OCI-LY3 (cell line): Measurements from ENCODE around the gene KCNH6.

Experiments
- H2AFZ ChIP-seq: fragments of 200-600, 300-600 bp; shearing (Covaris generic); 2 replicates; pipeline ENCODE4 v1.6.0; 2014; ENCODE audit warnings: antibody characterized with exemption, low read depth, low read length
- H3K27ac ChIP-seq: fragments of 200-600, 300-600 bp; sonication (generic); 2 replicates; pipeline ENCODE4 v1.5.1; 2014; ENCODE audit warnings: mild to moderate bottlenecking, low read length, moderate library complexity, mixed read lengths
- H3K27me3 ChIP-seq: fragments of 200-600, 300-600 bp; sonication (generic); 2 replicates; pipeline ENCODE4 v1.6.1; 2014; ENCODE audit warnings: low read depth, low read length, mixed read lengths
- H3K36me3 ChIP-seq: fragments of 200-600, 300-600 bp; sonication (generic); replicated peaks from 2 replicates; pipeline ENCODE3; 2014; ENCODE audit warnings: low read depth, low read length, mixed read lengths
- H3K4me1 ChIP-seq: fragments of 300-600, 200-600 bp; sonication (generic); 2 replicates; pipeline ENCODE4 v1.6.1; 2014; ENCODE audit warnings: low read length, mixed read lengths
- H3K4me2 ChIP-seq: fragments of 200-600, 300-600 bp; sonication (generic); 2 replicates; pipeline ENCODE4 v1.6.1; 2014; ENCODE audit warnings: low read length, mixed read lengths
- H3K4me3 ChIP-seq: fragments of 300-600, 200-600 bp; sonication (generic); 2 replicates; pipeline ENCODE4 v1.5.1; 2014; ENCODE audit warnings: antibody characterized with exemption, mild to moderate bottlenecking, low read length, moderate library complexity
- H3K79me2 ChIP-seq: fragments of 300-600, 200-600 bp; shearing (Covaris generic); 2 replicates; pipeline ENCODE4 v1.6.1; 2014; ENCODE audit warnings: mild to moderate bottlenecking, low read length, mixed read lengths
- H3K9ac ChIP-seq: fragments of 300-600, 200-600 bp; shearing (Covaris generic); 2 replicates; pipeline ENCODE4 v1.6.0; 2014; ENCODE audit warnings: mild to moderate bottlenecking, low read length, moderate library complexity
- H3K9me3 ChIP-seq: fragments of 200-600, 300-600 bp; shearing (Covaris generic); 2 replicates; pipeline ENCODE4 v1.6.1; 2014; ENCODE audit warnings: low read length, mixed read lengths; ENCODE audit not compliant: insufficient read depth
- H4K20me1 ChIP-seq: fragments of 200-600, 300-600 bp; sonication (generic); 2 replicates; pipeline ENCODE4 v1.6.1; 2016; ENCODE audit warnings: low read length, mixed read lengths; ENCODE audit not compliant: insufficient read depth
- CTCF ChIP-seq: fragments of 200-600, 300-600 bp; sonication (generic); IDR thresholded peaks from 2 replicates; pipeline ENCODE4 v1.5.1; 2014; ENCODE audit warnings: antibody characterized with exemption, low read length, low read depth
- EZH2phosphoT487 ChIP-seq: fragments of 200-600 bp; shearing (Covaris generic); IDR thresholded peaks from 2 replicates; pipeline ENCODE4 v1.6.1; 2018; ENCODE audit warnings: antibody characterized with exemption, mixed run types, low read depth

Gene KCNH6

GRCh38 chr17:63542218-63542545 is 19.0 kb downstream of the KCNH6 start:
- Histone ChIP-seq H3K79me2 (no peaks in the 10 kb centered on the region), H3K27ac (no peak overlapping the region), H4K20me1 (no peaks in the 10 kb centered on the region), H3K27me3 (no peaks in the 10 kb centered on the region), H3K4me1 (no peaks in the 10 kb centered on the region), H3K4me2 (no peak overlapping the region), H3K36me3 (no peaks in the 10 kb centered on the region), H2AFZ (no peak overlapping the region), H3K9me3 (no peaks in the 10 kb centered on the region), H3K4me3 (no peak overlapping the region), H3K9ac (no peak overlapping the region)
- TF ChIP-seq EZH2phosphoT487 (no peak), CTCF (no peak)

- H3K9ac ChIP-seq = no peak overlapping the region
These were observed 20.0 kb downstream of the KCNH6 start for GRCh38 chr17:63542942-63543821.

GRCh38 chr17:63543822-63544420 is 20.8 kb downstream of the KCNH6 start:
- H3K27ac ChIP-seq = no peak overlapping the region
- 0 out of 2 replicates have a peak, but pooled peaks cover under 1% of the 10 kb centered on the region for H3K4me1 ChIP-seq
- TF ChIP-seq EZH2phosphoT487 = no peak
- no peak for TF ChIP-seq CTCF

More at GRCh38 chr17:63542942-63543821, 20.0 kb downstream of the KCNH6 start:
- Histone ChIP-seq H3K27ac (no peak overlapping the region), H3K36me3 (no peaks in the 10 kb centered on the region), H2AFZ (no peak overlapping the region), H3K4me1 (no peaks in the 10 kb centered on the region), H3K27me3 (no peaks in the 10 kb centered on the region), H3K79me2 (no peaks in the 10 kb centered on the region), H4K20me1 (no peaks in the 10 kb centered on the region), H3K4me2 (no peak overlapping the region), H3K9me3 (no peaks in the 10 kb centered on the region), H3K4me3 (no peak overlapping the region)
- TF ChIP-seq CTCF (no peak), EZH2phosphoT487 (no peak)

GRCh38 chr17:63544467-63545301 is 21.5 kb downstream of the KCNH6 start:
- Histone ChIP-seq H4K20me1 (no peaks in the 10 kb centered on the region), H3K79me2 (peaks cover 8% of the 10 kb centered on the region), H3K4me2 (no peak overlapping the region), H3K27ac (no peak overlapping the region), H3K27me3 (no peaks in the 10 kb centered on the region), H2AFZ (no peak overlapping the region), H3K4me3 (no peak overlapping the region), H3K36me3 (no peaks in the 10 kb centered on the region), H3K9me3 (no peaks in the 10 kb centered on the region), H3K9ac (no peak overlapping the region), H3K4me1 (peaks cover 5% of the 10 kb centered on the region; the same call in 1 of the 2 replicates)
- no peak for TF ChIP-seq EZH2phosphoT487
- no peak for TF ChIP-seq CTCF

More at GRCh38 chr17:63543822-63544420, 20.8 kb downstream of the KCNH6 start:
- Histone ChIP-seq H3K27me3 (no peaks in the 10 kb centered on the region), H3K9ac (no peak overlapping the region), H2AFZ (no peak overlapping the region), H3K4me2 (no peak overlapping the region), H3K36me3 (no peaks in the 10 kb centered on the region), H3K4me3 (no peak overlapping the region), H3K79me2 (0 out of 2 replicates have a peak, but pooled peaks cover under 1% of the 10 kb centered on the region), H3K9me3 (no peaks in the 10 kb centered on the region), H4K20me1 (no peaks in the 10 kb centered on the region)
